Measurements from ENCODE around the gene UNC119B. TPM values are rescaled to one million over a fixed set of nuclear protein-coding genes. Genes with fewer than 3 reads are reported as not detected.

The UNC119B gene
- total RNA-seq, 1 experiment from 2014 or later = 50.4 TPM

GRCh38 chr12:120690978-120691377 is 19.3 kb upstream of the UNC119B start:
- Histone ChIP-seq H3K27ac (ENCODE audit: low read depth, low read length, poor library complexity, severe bottlenecking) (no peak overlapping the region), H3K27me3 (replicated peaks; ENCODE audit: insufficient read depth, low read depth, low read length, poor library complexity) (no peaks in the 10 kb centered on the region), H3K36me3 (ENCODE audit: insufficient read depth, low read length, poor library complexity, severe bottlenecking) (peaks cover 25% of the 10 kb centered on the region), H3K4me3 (ENCODE audit: low read depth, low read length, poor library complexity, severe bottlenecking) (no peak overlapping the region), H3K4me1 (ENCODE audit: insufficient read depth, low read length, poor library complexity, severe bottlenecking) (peaks cover 24% of the 10 kb centered on the region), H3K9me3 (ENCODE audit: low read depth, low read length, poor library complexity, severe bottlenecking) (no peaks in the 10 kb centered on the region)
- no peak for DNase-seq (ENCODE audit: low spot score)
- POLR2A ChIA-PET (ENCODE audit: low non-redundant PET) = no interaction called here
- intact Hi-C loops (cut with micrococcal nuclease; ENCODE audit: unreplicated experiment) = no loop called here
- BruUV-seq (replicated peaks) = no TSS peak
- TF ChIP-seq, protein P1, sequence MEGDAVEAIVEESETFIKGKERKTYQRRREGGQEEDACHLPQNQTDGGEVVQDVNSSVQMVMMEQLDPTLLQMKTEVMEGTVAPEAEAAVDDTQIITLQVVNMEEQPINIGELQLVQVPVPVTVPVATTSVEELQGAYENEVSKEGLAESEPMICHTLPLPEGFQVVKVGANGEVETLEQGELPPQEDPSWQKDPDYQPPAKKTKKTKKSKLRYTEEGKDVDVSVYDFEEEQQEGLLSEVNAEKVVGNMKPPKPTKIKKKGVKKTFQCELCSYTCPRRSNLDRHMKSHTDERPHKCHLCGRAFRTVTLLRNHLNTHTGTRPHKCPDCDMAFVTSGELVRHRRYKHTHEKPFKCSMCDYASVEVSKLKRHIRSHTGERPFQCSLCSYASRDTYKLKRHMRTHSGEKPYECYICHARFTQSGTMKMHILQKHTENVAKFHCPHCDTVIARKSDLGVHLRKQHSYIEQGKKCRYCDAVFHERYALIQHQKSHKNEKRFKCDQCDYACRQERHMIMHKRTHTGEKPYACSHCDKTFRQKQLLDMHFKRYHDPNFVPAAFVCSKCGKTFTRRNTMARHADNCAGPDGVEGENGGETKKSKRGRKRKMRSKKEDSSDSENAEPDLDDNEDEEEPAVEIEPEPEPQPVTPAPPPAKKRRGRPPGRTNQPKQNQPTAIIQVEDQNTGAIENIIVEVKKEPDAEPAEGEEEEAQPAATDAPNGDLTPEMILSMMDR (conservative IDR thresholded peaks at IDR 0.05; ENCODE audit: low read depth, low read length) = no peak
- no peak for TF ChIP-seq EZH2 (IDR thresholded peaks at IDR 0.05; ENCODE audit: borderline replicate concordance, low read depth, low read length, poor library complexity, severe bottlenecking)
- CTCF ChIA-PET = no interaction called here

- BruUV-seq (replicated peaks) = no TSS peak
- H3K4me3 ChIP-seq (ENCODE audit: low read depth, low read length, poor library complexity, severe bottlenecking) = no peak overlapping the region
- H3K4me1 ChIP-seq (ENCODE audit: insufficient read depth, low read length, poor library complexity, severe bottlenecking) = peaks cover 24% of the 10 kb centered on the region
- DNase-seq (ENCODE audit: low spot score) = no peak
- intact Hi-C loops (cut with micrococcal nuclease; ENCODE audit: unreplicated experiment) = no loop called here
- CTCF ChIA-PET = no interaction called here
- peaks cover 41% of the 10 kb centered on the region for H3K36me3 ChIP-seq (ENCODE audit: insufficient read depth, low read length, poor library complexity, severe bottlenecking)
- H3K27me3 ChIP-seq (replicated peaks; ENCODE audit: insufficient read depth, low read depth, low read length, poor library complexity) = no peaks in the 10 kb centered on the region
- POLR2A ChIA-PET (ENCODE audit: low non-redundant PET) = interaction anchor here (0.6 kb wide), 1 partner anchor 10 kb away, joined by 13 read pairs; no protein-coding TSS in a partner anchor
- TF ChIP-seq EZH2 (IDR thresholded peaks at IDR 0.05; ENCODE audit: borderline replicate concordance, low read depth, low read length, poor library complexity, severe bottlenecking) = no peak
- TF ChIP-seq, protein P1 (conservative IDR thresholded peaks at IDR 0.05; ENCODE audit: low read depth, low read length) = no peak
- H3K9me3 ChIP-seq (ENCODE audit: low read depth, low read length, poor library complexity, severe bottlenecking) = no peaks in the 10 kb centered on the region
- no peak overlapping the region for H3K27ac ChIP-seq (ENCODE audit: low read depth, low read length, poor library complexity, severe bottlenecking)
These were observed 17.7 kb upstream of the UNC119B start for GRCh38 chr12:120692524-120693033.

GRCh38 chr12:120693848-120694247 is 16.4 kb upstream of the UNC119B start:
- intact Hi-C loops (cut with micrococcal nuclease; ENCODE audit: unreplicated experiment) = no loop called here
- BruUV-seq (replicated peaks) = no TSS peak
- H3K9me3 ChIP-seq (ENCODE audit: low read depth, low read length, poor library complexity, severe bottlenecking) = no peaks in the 10 kb centered on the region
- H3K27ac ChIP-seq (ENCODE audit: low read depth, low read length, poor library complexity, severe bottlenecking) = no peak overlapping the region
- no peaks in the 10 kb centered on the region for H3K27me3 ChIP-seq (replicated peaks; ENCODE audit: insufficient read depth, low read depth, low read length, poor library complexity)
- CTCF ChIA-PET = no interaction called here
- TF ChIP-seq, protein P1 (conservative IDR thresholded peaks at IDR 0.05; ENCODE audit: low read depth, low read length) = no peak
- no peak for TF ChIP-seq EZH2 (IDR thresholded peaks at IDR 0.05; ENCODE audit: borderline replicate concordance, low read depth, low read length, poor library complexity, severe bottlenecking)
- POLR2A ChIA-PET (ENCODE audit: low non-redundant PET) = no interaction called here
- peaks cover 18% of the 10 kb centered on the region for H3K4me1 ChIP-seq (ENCODE audit: insufficient read depth, low read length, poor library complexity, severe bottlenecking)
- no peak overlapping the region for H3K4me3 ChIP-seq (ENCODE audit: low read depth, low read length, poor library complexity, severe bottlenecking)
- no peak for DNase-seq (ENCODE audit: low spot score)
- peaks cover 53% of the 10 kb centered on the region for H3K36me3 ChIP-seq (ENCODE audit: insufficient read depth, low read length, poor library complexity, severe bottlenecking)

Data from A673 (cell line).